Activated CD4-positive, alpha-beta T cell treated with anti-CD3 and anti-CD28 coated beads, Interleukin-2, amount 50 U/mL, for 1 hour (primary cell): ENCODE data around the gene FOXN4.
A peak's percentile ranks its signal among the peaks of the same experiment; 100 is the strongest.

Experiments used
- DNase-seq: peaks from one replicate; pipeline ENCODE4 v3.0.0-alpha.2; 2020

FOXN4 gene

GRCh38 chr12:109277899-109278762, 31.0 kb downstream of the FOXN4 start:
- DNase-seq: no peak

GRCh38 chr12:109277255-109277898, 31.7 kb downstream of the FOXN4 start:
- DNase-seq: no peak

- DNase-seq: no peak
Measured at GRCh38 chr12:109276160-109276559, 32.9 kb downstream of the FOXN4 start.

- DNase-seq: no peak
Measured at GRCh38 chr12:109275173-109275572, 33.9 kb downstream of the FOXN4 start.

GRCh38 chr12:109274381-109274780, 34.7 kb downstream of the FOXN4 start:
- DNase-seq: no peak

- no peak for DNase-seq
Measured at GRCh38 chr12:109273354-109273753, 35.7 kb downstream of the FOXN4 start.

GRCh38 chr12:109271418-109271817, 37.7 kb downstream of the FOXN4 start:
- no peak for DNase-seq

GRCh38 chr12:109270494-109270893, 38.6 kb downstream of the FOXN4 start:
- DNase-seq: no peak

- DNase-seq: no peak
Measured at GRCh38 chr12:109269428-109269827, 39.7 kb downstream of the FOXN4 start.

- DNase-seq: no peak
Measured at GRCh38 chr12:109268896-109269295, 40.2 kb downstream of the FOXN4 start.

- no peak for DNase-seq
Measured at GRCh38 chr12:109267361-109267760, 41.7 kb downstream of the FOXN4 start.

- no peak for DNase-seq
Measured at GRCh38 chr12:109266106-109266879, 42.8 kb downstream of the FOXN4 start.

GRCh38 chr12:109264943-109265650, 44.0 kb downstream of the FOXN4 start:
- no peak for DNase-seq

GRCh38 chr12:109264095-109264942, 44.8 kb downstream of the FOXN4 start:
- peak; percentile 19 for DNase-seq

GRCh38 chr12:109263439-109263838, 45.6 kb downstream of the FOXN4 start:
- no peak for DNase-seq

GRCh38 chr12:109261939-109262338, 47.1 kb downstream of the FOXN4 start:
- no peak for DNase-seq

GRCh38 chr12:109261087-109261486, 48.0 kb downstream of the FOXN4 start:
- no peak for DNase-seq

- DNase-seq: no peak
Measured at GRCh38 chr12:109259545-109259895, 49.6 kb downstream of the FOXN4 start.

GRCh38 chr12:109258607-109259544, 50.2 kb downstream of the FOXN4 start:
- no peak for DNase-seq

GRCh38 chr12:109258201-109258600, 50.9 kb downstream of the FOXN4 start:
- DNase-seq: no peak

GRCh38 chr12:109256011-109256410, 53.1 kb downstream of the FOXN4 start:
- no peak for DNase-seq
